ENCODE data around the gene EDC3.

GRCh38 chr15:74724570-74725224 is 28.9 kb upstream of the EDC3 start:
- no peak for TF ChIP-seq POLR2A (IDR thresholded peaks at IDR 0.05; ENCODE audit: low read depth, low read length)
- TF ChIP-seq POLR2AphosphoS5 (IDR thresholded peaks at IDR 0.05; ENCODE audit: low read depth, low read length), result no peak
- TF ChIP-seq TAF1 (IDR thresholded peaks at IDR 0.05; ENCODE audit: borderline replicate concordance, low read depth, low read length), result no peak

Measured in GM12892 (cell line).